ENCODE measurements around the gene CSGALNACT2.

CSGALNACT2 gene

DNA sequence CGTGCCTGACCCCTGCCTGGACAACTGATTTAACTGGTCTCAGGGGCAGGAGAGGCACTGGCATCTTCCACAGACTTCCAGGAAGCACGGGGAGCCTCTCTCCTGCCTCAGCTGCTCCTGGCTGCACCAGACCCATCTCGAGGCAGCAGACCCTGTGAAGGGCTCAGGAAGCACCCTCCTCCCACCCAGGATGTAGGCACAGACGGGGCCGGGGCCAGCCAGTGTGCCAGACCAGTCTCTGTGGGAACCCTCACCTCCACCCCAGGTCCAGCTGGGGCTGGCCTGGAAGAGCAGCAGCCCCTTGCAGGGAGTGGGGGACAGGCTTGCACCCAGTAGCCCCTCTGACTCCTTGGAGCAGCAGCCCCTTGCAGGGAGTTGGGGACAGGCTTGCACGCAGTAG lies 72.3 kb downstream of the CSGALNACT2 start:
- Histone ChIP-seq H3K9me3 (no peaks in the 10 kb centered on the region), H3K4me1 (peaks cover 0 to 9% (median 0%) of the 10 kb centered on the region in 4 donors), H3K27me3 (peaks cover 0 to 11% of the 10 kb centered on the region in 2 donors), H3K27ac (no peak overlapping the region), H3K4me3 (no peak overlapping the region), H3K36me3 (no peaks in the 10 kb centered on the region)
- TF ChIP-seq, protein P1, sequence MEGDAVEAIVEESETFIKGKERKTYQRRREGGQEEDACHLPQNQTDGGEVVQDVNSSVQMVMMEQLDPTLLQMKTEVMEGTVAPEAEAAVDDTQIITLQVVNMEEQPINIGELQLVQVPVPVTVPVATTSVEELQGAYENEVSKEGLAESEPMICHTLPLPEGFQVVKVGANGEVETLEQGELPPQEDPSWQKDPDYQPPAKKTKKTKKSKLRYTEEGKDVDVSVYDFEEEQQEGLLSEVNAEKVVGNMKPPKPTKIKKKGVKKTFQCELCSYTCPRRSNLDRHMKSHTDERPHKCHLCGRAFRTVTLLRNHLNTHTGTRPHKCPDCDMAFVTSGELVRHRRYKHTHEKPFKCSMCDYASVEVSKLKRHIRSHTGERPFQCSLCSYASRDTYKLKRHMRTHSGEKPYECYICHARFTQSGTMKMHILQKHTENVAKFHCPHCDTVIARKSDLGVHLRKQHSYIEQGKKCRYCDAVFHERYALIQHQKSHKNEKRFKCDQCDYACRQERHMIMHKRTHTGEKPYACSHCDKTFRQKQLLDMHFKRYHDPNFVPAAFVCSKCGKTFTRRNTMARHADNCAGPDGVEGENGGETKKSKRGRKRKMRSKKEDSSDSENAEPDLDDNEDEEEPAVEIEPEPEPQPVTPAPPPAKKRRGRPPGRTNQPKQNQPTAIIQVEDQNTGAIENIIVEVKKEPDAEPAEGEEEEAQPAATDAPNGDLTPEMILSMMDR (IDR thresholded peaks at IDR 0.05): no peak
- DNase-seq: peak in 1 of 2 donors; percentile 49
- intact Hi-C loops (cut with DNase I; ENCODE audit: low total_unique reads): no loop called here

DNA sequence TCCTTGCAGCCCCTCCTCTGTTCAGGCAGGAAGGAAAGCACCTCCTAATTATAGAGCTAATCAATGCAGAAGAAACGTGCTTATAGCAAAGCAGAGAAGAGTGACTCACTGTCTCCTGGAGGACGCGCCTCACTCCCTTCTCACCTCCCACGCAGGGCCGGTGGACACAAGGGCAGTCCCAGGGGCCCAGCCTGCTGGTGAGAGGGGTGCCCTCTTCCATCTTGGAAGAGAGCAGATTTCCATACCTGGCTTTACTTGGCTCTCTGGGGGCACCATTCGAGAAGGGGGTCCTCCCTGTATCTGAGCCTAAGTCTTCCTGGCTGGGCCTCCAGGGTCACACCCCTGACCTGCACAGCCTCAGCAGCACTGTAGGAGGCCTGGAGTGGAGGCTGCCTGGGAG lies 72.8 kb downstream of the CSGALNACT2 start:
- DNase-seq: no peak

DNA sequence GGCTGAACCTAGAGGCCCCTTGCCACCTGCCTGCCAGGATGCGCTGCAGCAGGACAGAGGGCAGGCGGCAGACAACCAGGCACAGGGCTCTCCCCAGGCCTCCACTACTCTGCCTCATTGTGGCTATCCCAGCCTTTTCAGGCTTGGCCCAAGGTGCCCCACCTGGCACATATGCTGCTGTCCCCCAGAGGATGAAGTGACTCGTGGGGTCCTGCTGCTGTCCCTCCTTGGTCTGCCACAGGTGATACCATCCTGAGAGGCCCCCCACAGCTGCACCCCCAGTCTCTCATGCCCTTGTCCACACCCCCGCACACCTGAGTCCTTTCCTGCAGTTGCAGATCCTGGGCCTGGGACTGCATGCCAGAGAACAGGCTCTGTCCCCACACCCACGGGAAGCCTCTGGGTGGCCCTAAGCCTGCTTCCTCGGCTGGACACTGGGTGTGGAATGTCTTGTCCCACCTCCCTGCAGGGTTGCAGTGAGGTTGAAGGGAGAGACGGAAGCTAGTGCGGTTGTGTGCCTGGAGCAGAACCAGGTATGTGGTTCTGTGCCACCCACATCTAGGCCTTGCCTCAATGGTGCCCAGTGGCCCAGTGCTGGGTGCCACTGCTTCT lies 73.3 kb downstream of the CSGALNACT2 start:
- Histone ChIP-seq H3K27ac (no peak overlapping the region), H3K4me3 (no peak overlapping the region), H3K36me3 (no peaks in the 10 kb centered on the region), H3K4me1 (peaks cover 0 to 9% (median 0%) of the 10 kb centered on the region in 4 donors), H3K27me3 (peaks cover 0 to 18% of the 10 kb centered on the region in 2 donors), H3K9me3 (no peaks in the 10 kb centered on the region)
- intact Hi-C loops (cut with DNase I; ENCODE audit: low total_unique reads): no loop called here
- no peak for DNase-seq
- TF ChIP-seq, protein P1 (IDR thresholded peaks at IDR 0.05): no peak

More for the DNA sequence above, 72.8 kb downstream of the CSGALNACT2 start:
- intact Hi-C loops (cut with DNase I; ENCODE audit: low total_unique reads): no loop called here
- Histone ChIP-seq H3K27me3 (peaks cover 0 to 16% of the 10 kb centered on the region in 2 donors), H3K36me3 (no peaks in the 10 kb centered on the region), H3K4me3 (no peak overlapping the region), H3K9me3 (no peaks in the 10 kb centered on the region), H3K4me1 (peaks cover 0 to 9% (median 0%) of the 10 kb centered on the region in 4 donors), H3K27ac (no peak overlapping the region)
- TF ChIP-seq, protein P1 (IDR thresholded peaks at IDR 0.05): no peak

DNA sequence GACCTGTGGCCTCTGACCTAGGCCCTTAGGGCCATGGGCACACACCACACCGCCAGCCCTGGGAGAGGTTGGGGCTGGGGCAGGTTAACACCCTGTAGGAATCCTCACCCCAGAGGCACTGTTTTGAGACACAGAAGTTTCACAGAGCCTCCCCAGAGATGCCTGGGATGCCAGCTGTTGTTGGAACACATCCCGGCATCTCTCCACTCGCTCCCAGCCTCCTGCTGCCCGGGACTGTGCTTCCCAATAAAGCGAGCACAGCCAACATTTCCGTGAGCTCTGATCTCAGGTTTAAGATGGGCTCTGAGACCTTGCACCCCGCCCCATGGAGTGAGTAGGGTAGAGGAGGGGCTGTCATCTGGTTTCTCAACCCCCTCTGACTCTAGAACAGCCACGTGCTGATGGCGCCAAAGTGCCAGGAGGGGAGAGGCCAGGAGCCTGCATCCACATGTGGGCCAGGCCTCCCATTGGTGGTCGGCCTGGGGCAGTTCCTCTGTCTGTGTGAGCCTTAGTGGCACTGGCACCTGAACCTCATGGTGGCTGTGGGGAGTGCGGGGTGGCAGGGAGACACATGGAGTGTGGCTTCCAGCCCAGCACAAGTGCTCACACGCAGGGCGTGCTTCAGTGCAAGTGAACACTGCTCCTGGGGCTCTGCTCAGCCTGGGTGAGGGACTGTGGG lies 73.9 kb downstream of the CSGALNACT2 start:
- Histone ChIP-seq H3K36me3 (no peaks in the 10 kb centered on the region), H3K4me1 (peaks cover 0 to 9% (median 0%) of the 10 kb centered on the region in 4 donors), H3K4me3 (no peak overlapping the region), H3K27ac (no peak overlapping the region), H3K27me3 (peaks cover 0 to 25% of the 10 kb centered on the region in 2 donors), H3K9me3 (no peaks in the 10 kb centered on the region)
- intact Hi-C loops (cut with DNase I; ENCODE audit: low total_unique reads): no loop called here
- no peak for DNase-seq
- TF ChIP-seq, protein P1 (IDR thresholded peaks at IDR 0.05): no peak

DNA sequence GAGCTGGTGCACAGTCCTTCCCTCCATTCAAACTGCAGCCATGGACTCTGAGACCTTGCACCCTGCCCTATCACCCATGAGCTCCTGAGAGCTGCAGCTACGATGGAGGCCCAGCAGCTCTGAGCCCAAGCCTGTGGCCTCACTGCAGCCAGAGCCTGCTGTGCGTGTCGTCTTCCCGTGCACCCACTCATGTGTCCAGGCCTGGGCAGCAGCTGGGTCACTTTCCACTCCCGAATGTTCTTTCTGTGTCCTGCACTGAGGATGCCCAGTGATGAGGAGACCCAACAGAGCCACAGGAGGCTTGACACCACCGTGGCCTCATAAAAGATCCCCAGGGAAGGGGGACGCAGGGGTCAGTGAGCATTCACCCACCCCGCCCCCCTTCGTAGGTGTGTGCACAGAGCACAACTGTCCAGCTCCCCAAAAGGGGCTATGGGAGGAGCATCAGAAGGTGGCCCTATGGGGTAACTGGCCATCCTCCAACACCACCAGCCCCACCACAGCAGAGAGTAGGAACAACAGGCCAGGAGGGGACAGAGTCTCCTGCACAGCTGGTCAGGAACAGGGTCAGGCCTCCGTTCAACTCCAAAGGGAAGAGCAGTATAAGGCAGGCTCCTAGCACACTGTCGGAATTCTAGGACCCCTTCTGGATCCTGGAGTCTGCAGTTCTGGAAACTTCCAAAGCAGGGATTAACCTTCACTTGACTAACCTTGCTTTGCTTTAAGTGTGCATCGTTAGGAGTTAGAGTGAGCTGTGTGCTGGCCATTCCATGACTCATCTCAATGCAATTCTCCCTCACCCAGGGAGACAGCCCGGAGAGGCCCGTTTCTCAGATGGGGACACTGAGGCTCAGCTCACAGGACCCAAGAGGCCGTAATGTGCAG lies 76.1 kb downstream of the CSGALNACT2 start:
- peaks cover 0 to 37% of the 10 kb centered on the region in 2 donors for H3K27me3 ChIP-seq
- intact Hi-C loops (cut with DNase I; ENCODE audit: low total_unique reads): no loop called here
- TF ChIP-seq, protein P1 (IDR thresholded peaks at IDR 0.05): no peak
- no peak for DNase-seq
- no peak overlapping the region for H3K27ac ChIP-seq
- no peaks in the 10 kb centered on the region for H3K9me3 ChIP-seq
- H3K36me3 ChIP-seq: no peaks in the 10 kb centered on the region
- H3K4me1 ChIP-seq: peaks cover 0 to 14% (median 0%) of the 10 kb centered on the region in 4 donors
- H3K4me3 ChIP-seq: no peak overlapping the region

Measured in tibial artery (tissue), 4 donors.